Fibroblast of lung (primary cell): ENCODE results near the gene KASH5. TPM values are rescaled to one million over a fixed set of nuclear protein-coding genes. Genes with fewer than 3 reads are reported as not detected.

Experiments used
- DNase-seq, 2 donors: peaks; one replicate each; pipeline versions ENCODE4 v3.0.0 to v3.0.0-alpha.2; 2010; ENCODE audit warnings: low read depth in 2 of 2
- H2AFZ ChIP-seq: 2 replicates; pipeline ENCODE4 v1.5.1; 2012; ENCODE audit warnings: low read length, control low read depth, inconsistent platforms
- H3K27ac ChIP-seq: 2 replicates; pipeline ENCODE4 v1.5.1; 2011; ENCODE audit warnings: low read length, control low read depth; ENCODE audit not compliant: insufficient read depth
- H3K27me3 ChIP-seq: 2 replicates; pipeline ENCODE4 v1.5.1; 2011; ENCODE audit warnings: mild to moderate bottlenecking, low read length; ENCODE audit not compliant: control insufficient read depth, insufficient read depth
- H3K36me3 ChIP-seq: 2 replicates; pipeline ENCODE4 v1.5.1; 2011; ENCODE audit warnings: low read length; ENCODE audit not compliant: control insufficient read depth, insufficient read depth
- H3K4me1 ChIP-seq: 2 replicates; pipeline ENCODE4 v1.5.1; 2011; ENCODE audit warnings: low read length; ENCODE audit not compliant: control insufficient read depth, insufficient read depth; ENCODE audit errors: extremely low read depth
- H3K4me2 ChIP-seq: 2 replicates; pipeline ENCODE4 v1.5.1; 2011; ENCODE audit warnings: low read length, control low read depth; ENCODE audit not compliant: insufficient read depth; ENCODE audit errors: extremely low read depth
- H3K4me3 ChIP-seq, 4 experiments: fragments of 200-600 bp in 1 of 4; sonication (generic) in 1 of 4; replicated peaks in 1 of 4; 2 replicates each; pipeline ENCODE4 v1.5.1; 2011 to 2016; ENCODE audit warnings: low read length in 4 of 4, low read depth in 3 of 4, mild to moderate bottlenecking in 3 of 4, control low read depth in 2 of 4, inconsistent platforms in 1 of 4, mixed read lengths in 1 of 4; ENCODE audit not compliant: insufficient read depth in 1 of 4; ENCODE audit errors: control extremely low read depth in 1 of 4
- H3K79me2 ChIP-seq: 2 replicates; pipeline ENCODE4 v1.5.1; 2012; ENCODE audit warnings: mild to moderate bottlenecking, low read length, inconsistent platforms; ENCODE audit not compliant: control insufficient read depth, insufficient read depth
- H3K9ac ChIP-seq: 2 replicates; pipeline ENCODE4 v1.5.1; 2011; ENCODE audit warnings: mild to moderate bottlenecking, low read length, control low read depth; ENCODE audit not compliant: insufficient read depth
- H3K9me3 ChIP-seq: 2 replicates; pipeline ENCODE4 v1.5.1; 2012; ENCODE audit warnings: low read depth, low read length; ENCODE audit not compliant: control insufficient read depth, insufficient read depth
- H4K20me1 ChIP-seq: 2 replicates; pipeline ENCODE4 v1.5.1; 2011; ENCODE audit warnings: low read length; ENCODE audit not compliant: control insufficient read depth, insufficient read depth; ENCODE audit errors: extremely low read depth
- EZH2 ChIP-seq: IDR thresholded peaks from 2 replicates; pipeline ENCODE4 v1.5.1; 2012; ENCODE audit warnings: low read length, control low read depth, mild to moderate bottlenecking; ENCODE audit errors: missing control alignments
- polyA plus RNA-seq, 2 donors: library from polyadenylated mRNA; depleted of rRNA in 1 of 2; stranded (reverse) in 1 of 2; unstranded in 1 of 2; fragments of >200 nt; gene quantifications; 2 replicates each; pipeline ENCODE4 v1.2.1, GENCODE V29; 2011 to 2012; ENCODE audit warnings: missing spikeins in 1 of 2
- total RNA-seq: library from RNA; depleted of rRNA; stranded (reverse); fragments of >200 nt; gene quantifications from 2 replicates; pipeline ENCODE4 v1.2.1, GENCODE V29; 2014
- TF ChIP-seq, protein P1 (sequence below), 2 donors: IDR thresholded peaks in 1 of 2; conservative IDR thresholded peaks in 1 of 2; 1 replicate in 1 of 2; 2 replicates in 1 of 2; pipeline ENCODE4 v1.5.1; 2011 to 2012; ENCODE audit warnings: low read length in 2 of 2, control low read depth in 1 of 2, inconsistent platforms in 1 of 2, low read depth in 1 of 2, mild to moderate bottlenecking in 1 of 2

The KASH5 gene
- total and polyA plus RNA-seq, 2 donors (not counting 1 experiment from before 2014, with no cell fraction given): not detected

DNA sequence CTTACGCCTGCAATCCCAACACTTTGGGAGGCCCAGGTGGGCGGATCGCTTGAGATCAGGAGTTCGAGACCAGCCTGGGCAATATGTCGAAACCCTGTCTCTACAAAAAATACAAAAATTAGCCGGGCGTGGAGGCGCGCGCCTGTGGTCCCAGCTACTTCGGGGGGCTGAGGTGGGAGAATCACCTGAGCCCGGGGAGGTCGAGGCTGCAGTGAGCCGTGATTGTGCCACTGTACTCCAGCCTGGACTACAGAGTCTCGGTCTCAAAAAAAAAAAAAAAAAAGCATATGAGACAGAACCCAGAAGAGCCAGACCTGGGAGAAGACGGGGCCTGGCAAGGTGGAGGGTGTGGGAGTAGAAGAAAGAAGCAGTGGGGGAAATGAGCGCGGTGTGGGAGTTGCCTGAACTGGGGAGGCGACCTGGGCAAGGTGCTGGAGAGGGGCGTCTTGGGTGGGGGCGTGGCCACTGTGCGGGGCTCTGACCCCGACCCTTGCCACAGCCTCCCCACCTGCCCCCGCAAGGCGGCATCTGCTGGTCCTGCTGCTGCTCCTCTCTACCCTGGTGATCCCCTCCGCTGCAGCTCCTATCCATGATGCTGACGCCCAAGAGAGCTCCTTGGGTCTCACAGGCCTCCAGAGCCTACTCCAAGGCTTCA lies 23.8 kb upstream of the KASH5 start:
- H3K79me2 ChIP-seq: peaks cover 3% of the 10 kb centered on the region
- H3K4me2 ChIP-seq: peak overlapping the region; percentile 77
- H3K27ac ChIP-seq: no peak overlapping the region
- H3K27me3 ChIP-seq: no peaks in the 10 kb centered on the region
- H2AFZ ChIP-seq: no peak overlapping the region
- H3K4me1 ChIP-seq: peaks cover 6% of the 10 kb centered on the region
- peaks cover 4% of the 10 kb centered on the region for H3K36me3 ChIP-seq
- no peak overlapping the region for H3K9ac ChIP-seq
- H3K4me3 ChIP-seq: peak overlapping the region in 2 of 4 experiments; percentile 34 to 84
- TF ChIP-seq, protein P1, sequence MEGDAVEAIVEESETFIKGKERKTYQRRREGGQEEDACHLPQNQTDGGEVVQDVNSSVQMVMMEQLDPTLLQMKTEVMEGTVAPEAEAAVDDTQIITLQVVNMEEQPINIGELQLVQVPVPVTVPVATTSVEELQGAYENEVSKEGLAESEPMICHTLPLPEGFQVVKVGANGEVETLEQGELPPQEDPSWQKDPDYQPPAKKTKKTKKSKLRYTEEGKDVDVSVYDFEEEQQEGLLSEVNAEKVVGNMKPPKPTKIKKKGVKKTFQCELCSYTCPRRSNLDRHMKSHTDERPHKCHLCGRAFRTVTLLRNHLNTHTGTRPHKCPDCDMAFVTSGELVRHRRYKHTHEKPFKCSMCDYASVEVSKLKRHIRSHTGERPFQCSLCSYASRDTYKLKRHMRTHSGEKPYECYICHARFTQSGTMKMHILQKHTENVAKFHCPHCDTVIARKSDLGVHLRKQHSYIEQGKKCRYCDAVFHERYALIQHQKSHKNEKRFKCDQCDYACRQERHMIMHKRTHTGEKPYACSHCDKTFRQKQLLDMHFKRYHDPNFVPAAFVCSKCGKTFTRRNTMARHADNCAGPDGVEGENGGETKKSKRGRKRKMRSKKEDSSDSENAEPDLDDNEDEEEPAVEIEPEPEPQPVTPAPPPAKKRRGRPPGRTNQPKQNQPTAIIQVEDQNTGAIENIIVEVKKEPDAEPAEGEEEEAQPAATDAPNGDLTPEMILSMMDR (conservative IDR thresholded peaks at IDR 0.05 in 1 of 2, IDR thresholded peaks at IDR 0.05 in 1 of 2; ENCODE audit: low read depth in 1 of 2, low read length in 2 of 2): no peak
- no peak for DNase-seq
- H4K20me1 ChIP-seq: no peaks in the 10 kb centered on the region
- no peaks in the 10 kb centered on the region for H3K9me3 ChIP-seq

GRCh38 chr19:49366110-49366509 lies 21.9 kb upstream of the KASH5 start:
- Histone ChIP-seq H3K79me2 (peaks cover 2% of the 10 kb centered on the region), H3K4me1 (peaks cover 6% of the 10 kb centered on the region), H3K36me3 (no peaks in the 10 kb centered on the region), H3K27me3 (no peaks in the 10 kb centered on the region), H3K9ac (no peak overlapping the region), H3K4me3 (no peak overlapping the region), H3K27ac (no peak overlapping the region), H4K20me1 (no peaks in the 10 kb centered on the region), H2AFZ (no peak overlapping the region), H3K4me2 (no peak overlapping the region), H3K9me3 (no peaks in the 10 kb centered on the region)
- no peak for DNase-seq
- no peak for TF ChIP-seq EZH2
- TF ChIP-seq, protein P1 (conservative IDR thresholded peaks at IDR 0.05 in 1 of 2, IDR thresholded peaks at IDR 0.05 in 1 of 2; ENCODE audit: low read depth in 1 of 2, low read length in 2 of 2): no peak

- no peaks in the 10 kb centered on the region for H3K4me1 ChIP-seq
- no peaks in the 10 kb centered on the region for H3K27me3 ChIP-seq
Measured at GRCh38 chr19:49368711-49369358, 19.2 kb upstream of the KASH5 start.

More at GRCh38 chr19:49368711-49369358, 19.2 kb upstream of the KASH5 start:
- no peak overlapping the region for H2AFZ ChIP-seq
- no peaks in the 10 kb centered on the region for H3K79me2 ChIP-seq
- no peaks in the 10 kb centered on the region for H4K20me1 ChIP-seq
- H3K4me3 ChIP-seq: no peak overlapping the region
- H3K36me3 ChIP-seq: no peaks in the 10 kb centered on the region
- H3K27ac ChIP-seq: no peak overlapping the region
- no peak for DNase-seq
- no peak overlapping the region for H3K9ac ChIP-seq
- TF ChIP-seq, protein P1 (conservative IDR thresholded peaks at IDR 0.05 in 1 of 2, IDR thresholded peaks at IDR 0.05 in 1 of 2; ENCODE audit: low read depth in 1 of 2, low read length in 2 of 2): no peak
- no peak for TF ChIP-seq EZH2
- H3K9me3 ChIP-seq: no peaks in the 10 kb centered on the region
- no peak overlapping the region for H3K4me2 ChIP-seq
